NCI-H748 (cell line): ENCODE measurements around the gene ADCK1.
"Not testable (repeated sequence)": the region's sequence is repeated elsewhere in the genome, so short reads cannot be mapped to it uniquely, and the experiment has no call there.

Experiments used
- DNase-seq: peaks from one replicate; lab custom pipeline; 2025; ENCODE audit not compliant: unreplicated experiment; lab: John Stamatoyannopoulos, UW

Gene ADCK1

GRCh38 chr14:77809011-77809410, 9.1 kb downstream of the ADCK1 start:
- DNase-seq: no peak

DNA sequence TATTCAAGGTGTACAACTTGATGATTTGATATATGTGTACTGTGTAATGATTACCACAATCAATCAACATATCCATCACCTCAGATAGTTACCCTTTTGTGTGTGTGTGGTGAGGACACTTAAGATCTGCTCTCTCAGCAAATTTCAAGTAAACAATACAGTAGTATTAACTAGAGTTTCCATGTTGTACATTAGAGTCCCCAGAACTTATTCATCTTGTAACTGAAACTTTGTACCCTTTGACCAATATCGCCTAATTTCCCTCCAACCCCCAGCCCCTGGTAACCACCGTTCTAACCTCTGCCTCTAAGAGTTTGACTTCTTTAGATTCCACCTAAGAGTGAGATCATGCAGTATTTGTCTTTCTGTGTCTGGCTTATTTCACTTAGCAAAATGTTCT, 12.1 kb downstream of the ADCK1 start:
- no peak for DNase-seq

DNA sequence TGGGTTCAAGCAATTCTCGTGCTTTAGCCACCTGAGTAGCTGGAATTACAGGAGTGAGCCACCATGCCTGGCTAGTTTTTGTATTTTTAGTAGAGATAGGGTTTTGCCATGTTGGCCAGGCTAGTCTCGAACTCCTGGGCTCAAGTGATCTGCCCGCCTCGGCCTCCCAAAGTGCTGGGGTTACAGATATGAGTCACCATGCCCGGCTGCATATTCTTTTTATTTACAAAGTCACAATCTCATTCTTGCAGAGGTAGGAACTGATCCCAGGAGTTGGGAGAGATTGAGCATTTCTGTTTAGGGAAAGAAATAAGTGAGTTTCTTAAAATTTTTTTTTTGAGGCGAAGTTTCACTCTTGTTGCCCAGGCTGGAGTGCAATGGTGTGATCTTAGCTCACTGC, 12.8 kb downstream of the ADCK1 start:
- not testable (repeated sequence) for DNase-seq

DNA sequence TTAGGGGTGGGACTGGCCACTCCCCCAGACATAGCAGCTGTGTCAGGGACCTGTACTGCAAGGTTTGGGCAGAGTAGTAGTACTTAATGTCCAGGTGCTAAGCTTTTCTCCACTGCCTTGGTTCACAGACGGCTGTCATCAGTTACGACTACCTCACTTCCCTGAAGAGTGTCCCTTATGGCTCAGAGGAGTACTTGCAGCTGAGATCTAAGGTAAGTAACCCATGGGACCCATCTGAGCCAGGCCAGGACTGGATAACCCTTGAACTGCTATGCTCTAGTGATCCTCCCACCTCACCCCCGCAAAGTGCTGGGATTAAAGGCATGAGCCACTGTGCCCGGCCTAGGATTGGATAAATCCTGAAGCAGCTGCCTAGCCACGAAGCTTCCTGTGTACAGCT, 22.4 kb downstream of the ADCK1 start:
- no peak for DNase-seq

DNA sequence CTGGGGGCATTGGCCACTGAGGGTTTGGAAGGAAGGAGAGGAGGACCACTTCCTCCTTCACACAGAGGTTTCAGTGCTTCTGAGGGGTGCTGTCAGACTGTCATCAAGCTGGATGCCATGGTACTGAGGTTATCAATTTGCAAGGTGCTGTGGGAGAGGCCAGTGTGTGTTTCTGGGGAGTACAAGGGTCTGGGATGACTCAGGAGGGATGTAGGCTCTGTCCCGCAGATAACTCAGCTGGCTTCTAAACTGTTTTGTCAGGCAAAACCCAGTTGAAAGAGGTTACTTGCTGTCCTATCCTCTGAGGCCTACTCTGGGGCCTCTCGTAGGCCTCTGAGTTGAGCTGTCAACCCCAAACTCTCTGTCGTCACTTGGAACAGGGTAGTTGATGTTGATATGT, 22.8 kb downstream of the ADCK1 start:
- DNase-seq: no peak

DNA sequence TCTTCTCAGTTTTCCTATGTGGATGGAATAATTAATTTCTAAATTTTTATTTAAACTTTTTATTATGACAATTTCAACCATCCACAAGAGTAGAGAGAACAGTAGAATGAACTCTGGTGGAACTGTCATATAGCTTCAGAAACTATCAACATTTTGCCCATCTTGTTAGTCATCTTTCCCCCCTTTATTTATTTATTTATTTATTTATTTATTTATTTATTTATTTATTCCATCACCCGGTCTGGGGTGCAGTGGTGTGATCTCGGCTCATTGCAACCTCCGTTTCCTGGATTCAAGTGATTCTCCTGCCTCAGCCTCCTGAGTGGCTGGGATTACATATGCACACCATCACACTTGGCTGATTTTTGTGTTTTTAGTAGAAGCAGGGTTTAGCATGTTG, 23.5 kb downstream of the ADCK1 start:
- no peak for DNase-seq

DNA sequence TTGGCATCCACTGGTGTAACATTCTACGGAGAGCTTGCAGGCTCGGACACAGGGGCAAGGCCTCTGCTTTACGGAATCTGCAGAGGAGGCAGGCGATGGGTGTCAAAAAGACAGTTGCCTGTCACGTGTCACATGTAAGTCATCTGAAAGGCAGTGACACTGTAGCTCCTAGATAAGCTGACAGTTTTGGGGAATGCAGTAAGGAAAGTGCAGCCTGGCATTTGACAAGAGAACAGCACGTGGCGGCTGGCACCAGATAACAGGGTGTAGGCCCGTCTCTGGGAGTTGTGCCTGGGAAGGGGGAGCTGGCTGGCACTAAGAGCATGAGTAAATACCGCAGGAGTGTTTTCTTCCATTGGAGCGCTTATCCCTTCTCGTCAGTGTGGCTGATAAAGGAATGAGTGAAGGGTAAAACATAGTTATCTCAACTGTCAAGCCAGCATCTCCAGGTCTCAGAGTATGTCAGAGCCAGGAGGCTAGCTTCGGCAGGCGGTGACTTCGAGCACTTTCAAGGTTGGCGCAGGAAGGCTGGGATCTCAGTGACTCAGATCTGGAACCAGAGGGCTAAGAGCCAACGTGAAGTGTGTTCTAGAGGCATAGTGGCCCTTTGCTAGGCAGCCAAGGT, 26.1 kb downstream of the ADCK1 start:
- DNase-seq: no peak

DNA sequence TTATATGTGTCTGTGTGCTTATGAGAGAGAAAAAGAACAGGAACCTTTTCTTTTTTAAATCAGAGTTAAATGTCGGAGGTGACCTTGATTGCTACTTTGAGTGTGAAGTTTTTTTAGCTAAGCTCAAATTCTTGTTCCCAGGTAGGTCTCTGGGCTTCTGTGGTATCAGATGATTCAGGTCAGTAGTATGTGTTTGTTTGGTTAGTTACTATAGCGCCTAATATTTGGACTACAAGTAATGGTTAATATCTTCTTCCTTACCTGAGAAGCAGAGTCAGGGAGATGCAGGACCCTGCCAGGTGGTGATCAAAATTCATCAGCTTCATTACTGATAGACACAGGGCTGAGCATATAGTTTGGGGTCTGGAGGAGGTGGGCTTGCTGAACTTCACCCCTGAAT, 30.8 kb downstream of the ADCK1 start:
- DNase-seq: no peak

DNA sequence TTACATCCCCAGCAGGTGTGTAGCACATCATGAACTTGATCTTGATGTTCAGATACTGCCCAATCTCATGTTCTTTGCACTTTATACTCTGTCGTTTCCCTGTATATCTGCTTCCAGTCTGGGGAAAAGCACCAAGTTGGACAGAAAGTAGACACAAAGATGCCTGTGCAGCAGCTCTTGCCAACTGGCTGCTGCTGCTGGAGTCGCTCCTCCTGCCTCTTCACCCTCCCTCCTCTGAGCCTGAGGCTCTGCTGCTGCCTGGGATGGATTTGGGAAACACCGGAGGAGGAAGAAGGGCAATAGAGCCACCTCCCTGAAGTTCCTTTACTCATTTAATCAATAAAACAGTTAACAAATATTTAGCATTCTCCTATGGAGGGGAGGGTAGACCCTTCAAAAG, 32.4 kb downstream of the ADCK1 start:
- DNase-seq: no peak

DNA sequence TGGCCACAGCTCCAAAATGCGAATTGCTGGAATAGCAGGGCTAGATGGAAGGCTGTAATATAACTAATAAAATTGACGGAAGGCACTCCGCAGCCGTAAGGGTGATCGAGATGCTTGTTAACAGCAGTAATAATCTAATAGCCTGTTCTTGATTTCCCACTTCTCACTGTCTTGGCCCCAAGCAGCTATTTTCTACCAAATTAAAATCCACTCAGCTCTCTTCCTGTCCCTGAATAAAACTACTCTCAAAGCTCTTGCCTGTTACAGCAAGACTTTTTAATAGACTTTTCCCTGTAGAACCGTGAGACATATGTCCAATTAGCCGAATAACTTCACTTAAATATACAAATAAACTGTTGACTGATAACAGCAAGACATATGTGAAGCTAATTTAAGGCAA, 38.0 kb downstream of the ADCK1 start:
- no peak for DNase-seq

DNA sequence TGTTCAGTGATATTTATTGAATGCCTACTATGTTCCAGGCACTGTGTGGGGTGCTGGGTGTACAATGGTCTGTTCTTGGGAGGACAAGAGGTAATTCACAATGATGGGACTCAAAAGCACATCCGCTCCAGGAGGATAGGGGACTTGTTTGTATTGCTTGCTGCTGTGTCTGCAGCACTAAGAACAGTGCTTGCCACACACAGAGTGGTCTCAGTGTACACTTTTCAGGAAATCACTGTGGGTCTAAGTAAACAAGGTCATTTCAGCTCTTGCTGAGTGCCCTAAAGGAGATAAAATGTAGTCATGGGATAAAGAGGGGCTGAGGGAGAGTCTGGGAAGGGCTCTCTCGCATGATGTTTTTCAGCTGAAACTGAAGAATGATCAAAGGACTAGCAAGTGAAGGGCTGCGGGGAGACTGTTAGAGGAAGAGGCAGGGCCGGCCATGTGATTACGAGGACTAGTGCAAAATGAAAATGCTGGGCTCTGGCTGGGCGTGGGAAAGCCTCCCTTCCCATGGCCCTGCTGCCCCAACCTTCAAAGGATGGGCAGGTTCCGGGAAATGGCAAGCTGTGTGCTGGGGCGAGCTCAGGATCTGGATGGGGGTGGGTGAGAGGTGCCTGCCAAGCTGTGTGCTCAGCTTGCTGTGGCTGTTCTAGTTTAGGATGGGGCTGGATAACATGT, 39.1 kb downstream of the ADCK1 start:
- no peak for DNase-seq

DNA sequence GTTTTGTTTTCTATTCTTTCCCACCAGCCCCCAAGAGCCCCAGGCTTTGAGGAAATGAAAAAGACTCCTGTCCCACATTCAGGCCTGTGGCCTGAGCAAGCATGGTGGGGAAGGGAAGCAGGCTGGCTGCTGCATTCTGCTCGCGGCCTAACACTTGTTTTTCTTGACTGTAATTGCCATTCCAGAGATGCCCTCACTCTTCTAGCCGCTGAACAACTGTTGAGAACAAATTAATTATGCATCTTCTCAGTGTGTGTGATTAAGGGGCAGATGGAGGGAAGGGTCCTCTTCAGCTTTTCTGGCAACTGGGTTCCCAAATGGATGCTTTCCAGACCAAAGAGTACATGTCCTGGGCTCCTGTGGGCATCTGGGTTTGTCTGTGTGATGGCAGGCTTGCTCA, 43.3 kb downstream of the ADCK1 start:
- DNase-seq: no peak

DNA sequence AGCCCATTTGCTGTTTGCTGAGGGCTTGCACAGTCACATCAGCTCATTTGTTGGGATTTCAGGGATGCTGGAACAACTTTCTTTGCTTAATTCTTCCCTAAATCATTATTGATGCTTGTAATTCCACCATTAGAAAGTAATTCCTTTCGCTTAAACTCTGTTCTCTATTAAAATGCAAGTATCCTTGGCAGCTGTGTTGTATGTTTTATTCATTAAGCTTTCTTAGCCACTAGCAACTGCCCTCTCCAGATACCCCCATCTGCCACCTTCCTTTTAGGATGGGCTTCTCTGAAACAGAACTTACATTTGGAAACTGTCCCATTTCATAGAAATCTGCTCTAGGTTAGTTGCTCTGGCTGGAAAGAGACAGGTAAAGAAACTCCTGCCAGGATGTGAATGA, 43.7 kb downstream of the ADCK1 start:
- DNase-seq: no peak

DNA sequence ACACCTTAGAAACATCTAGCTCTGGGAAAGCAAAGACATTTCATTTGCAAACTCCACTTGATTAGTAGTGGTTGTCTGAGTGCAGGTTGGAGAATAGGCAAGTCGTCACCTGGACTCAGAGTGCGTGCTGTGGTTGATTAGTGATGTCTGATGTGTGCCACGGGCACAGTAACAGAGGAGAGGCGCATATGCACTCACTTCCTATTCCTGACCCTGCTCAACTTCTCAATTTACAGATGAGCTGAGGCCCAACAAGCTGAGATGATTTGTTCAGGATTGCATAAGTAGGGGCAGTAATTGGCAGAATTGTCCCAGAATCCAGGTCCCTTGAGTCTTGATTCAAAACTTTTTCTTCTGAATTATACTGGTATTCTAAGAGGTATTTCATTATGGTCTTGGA, 44.9 kb downstream of the ADCK1 start:
- DNase-seq: no peak

DNA sequence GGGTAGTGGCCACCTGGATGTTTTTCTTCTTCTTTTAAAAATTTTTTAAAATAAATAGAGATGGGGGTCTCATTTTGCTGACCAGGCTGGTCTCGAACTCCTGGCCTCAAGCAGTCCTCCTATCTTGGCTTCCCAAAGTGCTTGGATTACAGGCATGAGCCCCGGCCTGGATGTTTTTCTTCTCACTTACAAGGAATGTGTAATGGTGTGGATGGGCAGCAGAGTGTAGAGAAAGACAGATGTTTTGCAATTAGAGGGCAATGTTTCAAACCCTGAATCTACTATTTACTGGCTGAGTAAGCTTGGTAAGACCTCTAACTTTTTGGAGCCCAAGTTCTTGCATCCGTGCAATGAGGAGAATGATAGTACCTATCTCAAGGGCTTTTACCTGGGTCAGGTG, 48.1 kb downstream of the ADCK1 start:
- DNase-seq: no peak

GRCh38 chr14:77849711-77850110, 49.8 kb downstream of the ADCK1 start:
- no peak for DNase-seq

DNA sequence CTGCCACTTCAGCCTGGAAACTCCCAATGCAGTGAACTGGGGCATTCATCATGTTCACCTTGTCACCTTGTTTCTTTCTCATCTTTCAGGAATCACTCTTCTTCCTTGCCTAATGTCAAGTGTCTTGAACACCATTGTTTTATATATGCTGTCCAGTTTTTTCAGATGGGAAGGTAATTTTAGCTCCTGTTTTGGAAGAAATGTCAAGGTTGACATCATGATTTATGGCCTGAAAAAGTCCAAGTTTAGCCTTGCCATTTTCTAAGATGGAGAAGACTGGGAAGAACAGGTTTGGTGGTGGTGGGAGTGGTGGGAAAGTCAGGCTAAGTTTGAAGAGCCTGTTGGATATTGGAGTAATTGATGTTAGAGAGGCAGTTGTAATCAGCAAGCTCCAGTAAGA, 54.0 kb downstream of the ADCK1 start:
- DNase-seq: no peak

- no peak for DNase-seq
Measured at GRCh38 chr14:77856941-77857340, 57.0 kb downstream of the ADCK1 start.

DNA sequence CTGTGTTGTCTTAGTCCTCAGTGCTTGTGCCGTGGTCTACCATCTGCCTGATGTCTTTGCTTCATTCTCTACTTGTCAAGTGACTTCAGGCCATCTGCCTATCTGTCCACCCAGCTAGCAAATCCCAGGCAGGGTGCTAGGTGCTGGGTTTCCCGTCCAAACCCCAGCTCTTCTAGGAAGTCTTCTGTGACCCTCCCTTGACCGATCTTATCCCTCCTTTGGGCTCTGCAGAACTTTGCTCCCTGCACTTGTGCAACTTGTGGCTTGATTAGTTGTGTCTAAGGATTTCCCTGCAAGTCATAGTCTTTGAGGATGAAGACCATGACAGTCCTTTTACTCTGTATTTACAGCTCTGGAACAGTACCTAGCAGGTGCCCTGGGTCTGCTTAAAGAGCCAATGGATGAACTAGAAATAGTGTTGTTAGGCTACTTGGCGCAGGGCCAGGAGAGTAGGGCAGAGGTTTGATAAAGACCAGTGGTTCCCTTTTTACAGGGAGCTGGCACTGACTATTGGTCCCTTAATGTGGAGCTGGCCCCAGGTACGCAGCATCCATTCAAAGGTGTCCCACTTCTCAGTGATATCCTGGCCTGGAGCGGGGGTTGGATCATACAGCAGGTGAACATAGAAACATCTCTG, 60.1 kb downstream of the ADCK1 start:
- no peak for DNase-seq

DNA sequence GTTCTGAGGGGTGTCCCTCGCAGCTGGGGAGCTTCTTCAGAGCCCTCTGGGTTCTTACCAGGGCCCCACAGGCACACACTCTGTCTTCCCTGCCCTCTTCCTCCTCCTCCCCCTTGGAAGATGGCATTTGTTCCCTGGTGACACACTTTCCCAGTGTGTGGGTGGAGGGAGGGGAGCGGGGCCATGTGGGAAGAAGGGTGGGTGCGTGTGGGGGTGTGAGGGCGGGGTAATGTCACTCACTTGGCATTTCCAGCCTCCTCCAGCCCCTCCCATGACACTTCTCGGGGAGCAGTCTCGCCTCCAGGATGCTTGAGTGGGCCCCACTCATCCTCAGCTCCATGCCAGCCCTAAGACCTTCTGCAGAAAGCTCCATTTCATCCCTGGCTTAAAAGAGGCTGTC, 61.3 kb downstream of the ADCK1 start:
- no peak for DNase-seq

- DNase-seq: peak; percentile 71
Measured at GRCh38 chr14:77862154-77862786, 62.4 kb downstream of the ADCK1 start.

DNA sequence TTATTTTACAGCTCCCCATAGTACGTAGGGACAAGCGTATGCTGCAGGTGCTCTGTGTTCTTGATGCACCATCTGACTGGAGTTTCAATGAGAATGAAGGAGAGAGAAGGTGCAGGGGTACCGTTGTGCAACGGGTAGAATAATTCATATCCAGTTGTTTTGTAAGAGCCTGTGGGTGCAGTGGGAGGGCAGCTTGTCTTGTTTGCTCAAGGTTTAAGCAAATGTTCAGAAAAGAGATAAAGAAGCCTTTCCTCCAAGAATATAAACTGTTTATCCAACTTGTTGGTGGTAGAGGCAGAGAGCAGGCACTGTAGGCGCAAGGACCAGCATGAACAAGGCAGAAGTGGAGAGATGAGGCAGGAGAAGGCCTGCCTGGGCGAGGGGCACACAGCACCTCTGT, 64.2 kb downstream of the ADCK1 start:
- DNase-seq: no peak
